ENCODE data around the gene RBCK1. TPM values are rescaled to one million over a fixed set of nuclear protein-coding genes. Genes with fewer than 3 reads are reported as not detected.

The RBCK1 gene
- total and polyA plus RNA-seq, 2 of the 4 experiments (the other 2 are of a cell fraction): 29.9 to 84.2 TPM

- TF ChIP-seq FOS (IDR thresholded peaks at IDR 0.05; ENCODE audit: low read depth, low read length): no peak
Measured at GRCh38 chr20:420721-421574, 12.8 kb downstream of the RBCK1 start (continued).

DNA sequence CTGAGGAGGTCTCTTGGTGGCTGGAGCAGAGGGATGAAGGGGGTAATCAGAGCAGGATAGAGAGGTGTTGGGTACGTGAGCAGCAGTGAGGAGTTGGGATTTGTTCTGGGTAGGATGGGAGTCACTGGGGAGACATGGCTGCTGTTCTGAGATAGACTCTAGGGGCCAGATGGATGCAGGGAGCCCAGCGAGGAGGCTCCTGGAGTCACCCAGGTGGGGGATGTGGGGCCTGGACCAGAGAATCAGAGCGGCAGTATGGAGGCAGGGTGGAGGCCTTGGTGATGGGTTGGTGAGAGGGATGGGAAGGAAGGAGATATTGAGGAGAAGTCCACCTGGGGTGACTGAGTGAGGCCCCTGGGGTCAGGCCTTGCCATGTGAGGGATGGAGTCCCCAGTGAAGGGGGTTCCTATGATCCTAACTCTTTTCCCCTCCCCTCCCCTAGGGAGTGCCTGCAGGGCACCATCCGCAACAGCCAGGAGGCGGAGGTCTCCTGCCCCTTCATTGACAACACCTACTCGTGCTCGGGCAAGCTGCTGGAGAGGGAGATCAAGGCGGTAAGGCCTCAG, 13.7 kb downstream of the RBCK1 start:
- in situ Hi-C loops (cut with MboI; ENCODE audit: low sequenced_read_pairs) (no loop called here), dilution Hi-C loops (cut with HindIII; ENCODE audit: low sequenced_read_pairs, unreplicated experiment) (no loop called here), intact Hi-C loops (cut with micrococcal nuclease) (no loop called here)
- Histone ChIP-seq H2AK5ac (ENCODE audit: low read depth, low read length) (no peak overlapping the region), H3K27ac (ENCODE audit: insufficient read depth, low read length) (no peak overlapping the region), H4K20me1 (ENCODE audit: insufficient read depth, low read length) (peaks cover 3% of the 10 kb centered on the region; the same call in 1 of the 2 replicates), H3K4me1 (ENCODE audit: control insufficient read depth, insufficient read depth, low read length) (no peaks in the 10 kb centered on the region), H2AFZ (replicated peaks; ENCODE audit: low read length, poor library complexity) (no peak overlapping the region), H4K8ac (ENCODE audit: low read depth in 2 of 2, low read length in 2 of 2) (no peak overlapping the region), H3K27me3 (ENCODE audit: control insufficient read depth, insufficient read depth, low read length) (no peaks in the 10 kb centered on the region), H4K91ac (ENCODE audit: insufficient read depth, low read depth, low read length) (no peak overlapping the region), H2BK5ac (ENCODE audit: low read depth, low read length, poor library complexity, severe bottlenecking) (no peak overlapping the region), H3K23ac (ENCODE audit: low read depth, low read length) (no peak overlapping the region), H3K14ac (replicated peaks; ENCODE audit: low read depth, low read length) (no peak overlapping the region), H3K4me3 (ENCODE audit: insufficient read depth, low read depth, low read length) (no peak overlapping the region), H3K9me1 (ENCODE audit: insufficient read depth, low read length) (no peaks in the 10 kb centered on the region; the same call in 1 of the 2 replicates), H2BK20ac (ENCODE audit: low read depth, low read length) (no peak overlapping the region), H2BK15ac (ENCODE audit: low read depth, low read length) (no peak overlapping the region), H2BK120ac (ENCODE audit: low read depth, low read length) (no peak overlapping the region), H3K79me1 (ENCODE audit: low read depth in 1 of 2, low read length in 2 of 2) (peaks cover 0 to 26% of the 10 kb centered on the region in 2 experiments; a peak in 3 of 4 replicates), H3K56ac (ENCODE audit: extremely low read depth, insufficient read depth, low read length) (no peak overlapping the region), H3K4me2 (ENCODE audit: low read depth, low read length) (no peak overlapping the region), H2AK9ac (replicated peaks; ENCODE audit: low read depth, low read length, poor library complexity) (no peak overlapping the region), H3K9me3 (ENCODE audit: control insufficient read depth, insufficient read depth, low read length) (no peaks in the 10 kb centered on the region), H3K36me3 (ENCODE audit: control insufficient read depth, insufficient read depth, low read length) (peaks cover 53% of the 10 kb centered on the region), H3K18ac (ENCODE audit: low read depth, low read length) (no peak overlapping the region), H3K9ac (ENCODE audit: low read depth, low read length) (no peak overlapping the region), H3K4ac (ENCODE audit: low read depth, low read length) (no peak overlapping the region), H4K5ac (ENCODE audit: low read depth, low read length) (no peak overlapping the region)
- ChIA-PET CTCF (no interaction called here), POLR2A (ENCODE audit: unreplicated experiment) (no interaction called here)
- DNase-seq (no peak), ATAC-seq (ENCODE audit: low read depth) (no peak)
- WGBS, 2 experiments (ENCODE audit: extremely low coverage in 2 of 2, insufficient read length in 1 of 2): 93% methylated on average over 2 of the region's 8 CpGs; no CpG with 5 or more reads in 1 of the 2 experiments
- BruUV-seq (replicated peaks): no TSS peak
- TF ChIP-seq POLR2A (IDR thresholded peaks at IDR 0.05; ENCODE audit: low read depth, low read length) (no peak), SMC3 (IDR thresholded peaks at IDR 0.05; ENCODE audit: low read depth, low read length) (no peak), RFX5 (IDR thresholded peaks at IDR 0.05; ENCODE audit: low read depth, low read length) (no peak), MXI1 (IDR thresholded peaks at IDR 0.05; ENCODE audit: borderline replicate concordance, low read depth, low read length) (no peak), RCOR1 (IDR thresholded peaks at IDR 0.05; ENCODE audit: insufficient replicate concordance, low read length) (no peak), CEBPB (IDR thresholded peaks at IDR 0.05; ENCODE audit: low read depth, low read length) (no peak), USF2 (IDR thresholded peaks at IDR 0.05; ENCODE audit: low read depth, low read length) (no peak), RAD21 (IDR thresholded peaks at IDR 0.05; ENCODE audit: low read length) (no peak), BHLHE40 (IDR thresholded peaks at IDR 0.05; ENCODE audit: low read depth, low read length) (no peak), MAZ (IDR thresholded peaks at IDR 0.05; ENCODE audit: borderline replicate concordance, low read depth, low read length) (no peak), MAFK (IDR thresholded peaks at IDR 0.05; ENCODE audit: low read depth, low read length) (no peak), FOS (IDR thresholded peaks at IDR 0.05; ENCODE audit: low read depth, low read length) (no peak)
- TF ChIP-seq, protein P1, sequence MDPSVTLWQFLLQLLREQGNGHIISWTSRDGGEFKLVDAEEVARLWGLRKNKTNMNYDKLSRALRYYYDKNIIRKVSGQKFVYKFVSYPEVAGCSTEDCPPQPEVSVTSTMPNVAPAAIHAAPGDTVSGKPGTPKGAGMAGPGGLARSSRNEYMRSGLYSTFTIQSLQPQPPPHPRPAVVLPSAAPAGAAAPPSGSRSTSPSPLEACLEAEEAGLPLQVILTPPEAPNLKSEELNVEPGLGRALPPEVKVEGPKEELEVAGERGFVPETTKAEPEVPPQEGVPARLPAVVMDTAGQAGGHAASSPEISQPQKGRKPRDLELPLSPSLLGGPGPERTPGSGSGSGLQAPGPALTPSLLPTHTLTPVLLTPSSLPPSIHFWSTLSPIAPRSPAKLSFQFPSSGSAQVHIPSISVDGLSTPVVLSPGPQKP (IDR thresholded peaks at IDR 0.05; ENCODE audit: borderline replicate concordance, low read depth, low read length): no peak

Measured in IMR-90 (cell line).